GM19099 (cell line): Measurements from ENCODE around the gene DIS3L2.

Source experiments
- POLR2A ChIP-seq: IDR thresholded peaks from 3 replicates; pipeline ENCODE4 v1.6.1; 2011; ENCODE audit warnings: low read depth; ENCODE audit not compliant: insufficient read length; ENCODE audit errors: extremely low read depth

Gene DIS3L2

DNA sequence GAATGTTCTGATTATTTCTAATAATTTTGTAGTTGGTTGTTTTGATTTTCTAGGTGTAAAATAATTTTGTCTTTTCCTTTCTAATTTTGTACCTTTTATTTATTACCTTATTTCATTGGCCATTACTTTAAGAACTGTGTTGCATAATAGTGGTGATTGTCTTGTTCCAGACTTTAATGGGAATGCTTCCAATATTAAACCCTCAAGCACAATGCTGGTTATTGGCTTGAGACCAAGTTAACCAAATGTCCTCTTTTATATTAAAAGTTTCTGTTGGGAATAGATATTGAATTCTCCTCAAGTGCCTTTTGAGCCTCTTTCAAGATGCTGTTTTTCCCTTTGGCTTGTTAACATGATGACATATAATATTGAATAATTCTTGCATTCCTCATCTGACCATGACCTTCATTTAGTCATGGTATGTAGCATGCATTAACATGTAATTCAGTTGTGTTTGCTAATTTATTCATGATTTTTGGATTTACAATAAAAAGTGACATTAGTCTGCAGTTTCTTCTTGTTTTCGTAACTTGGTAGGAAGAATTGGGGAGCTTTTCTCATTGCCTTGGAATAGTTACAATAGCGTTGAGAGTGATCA is 141.7 kb downstream of the DIS3L2 start:
- no peak for TF ChIP-seq POLR2A

DNA sequence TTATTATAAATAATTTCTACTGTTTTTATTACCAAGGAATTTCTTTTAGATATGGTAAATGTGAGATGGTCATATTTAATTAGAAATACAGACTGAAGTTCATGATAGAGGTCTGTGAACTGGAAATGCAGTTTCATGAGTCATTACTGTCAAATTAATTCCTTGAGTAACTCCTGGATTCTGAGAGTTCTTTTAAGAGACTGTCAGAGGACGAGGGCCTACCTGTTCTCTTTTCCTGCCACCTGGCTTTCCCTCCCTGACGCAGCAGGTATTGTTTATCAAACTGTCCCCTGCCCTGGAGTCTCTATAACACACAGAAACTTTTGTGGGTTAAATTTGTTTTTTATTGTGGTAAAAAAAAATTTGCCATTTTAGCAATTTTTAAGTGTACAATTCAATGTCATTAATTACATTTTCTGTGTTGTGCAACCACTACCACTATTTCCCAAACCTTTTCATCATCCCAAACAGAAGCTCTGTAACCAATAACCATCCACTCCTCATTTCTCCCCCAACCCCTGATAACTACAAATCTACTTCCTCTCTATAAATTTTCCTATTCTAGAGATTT is 142.6 kb downstream of the DIS3L2 start:
- TF ChIP-seq POLR2A, result no peak

DNA sequence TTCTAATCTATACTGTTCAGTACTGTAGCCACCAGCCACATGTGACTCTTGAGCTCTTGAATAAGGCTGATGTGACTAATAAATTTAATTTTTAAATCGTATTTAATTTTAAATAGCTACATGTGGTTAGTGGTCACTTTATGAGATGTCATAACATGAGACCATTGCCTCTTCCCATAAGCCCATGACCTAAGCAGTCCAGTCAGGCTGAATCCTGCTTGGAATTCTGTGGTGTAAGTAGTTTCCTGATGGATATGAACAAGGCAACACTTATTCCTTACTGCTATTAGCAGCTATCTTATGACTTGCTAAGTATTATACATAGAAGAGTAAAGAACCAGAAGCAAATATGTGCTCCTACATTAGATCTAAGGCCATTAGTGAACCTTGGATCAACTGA is 150.0 kb downstream of the DIS3L2 start:
- TF ChIP-seq POLR2A, result no peak

DNA sequence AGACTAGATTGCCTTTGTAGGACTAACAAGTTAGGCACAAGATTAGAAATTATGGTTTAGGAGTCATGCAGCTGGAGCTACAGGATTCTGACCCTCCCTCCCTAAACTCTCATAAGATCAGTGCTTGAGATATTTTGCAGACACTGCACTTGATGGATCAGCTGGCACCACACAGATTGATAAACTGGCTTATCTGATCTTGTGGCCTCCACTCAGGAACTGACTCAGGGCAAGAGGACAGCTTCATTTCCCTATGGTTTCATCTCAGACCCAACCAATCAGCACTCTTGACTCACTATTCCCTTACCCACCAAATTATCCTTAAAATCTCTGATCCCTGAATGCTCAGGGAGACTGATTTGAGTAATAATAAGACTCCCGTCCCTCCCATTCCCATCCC is 152.3 kb downstream of the DIS3L2 start:
- no peak for TF ChIP-seq POLR2A

DNA sequence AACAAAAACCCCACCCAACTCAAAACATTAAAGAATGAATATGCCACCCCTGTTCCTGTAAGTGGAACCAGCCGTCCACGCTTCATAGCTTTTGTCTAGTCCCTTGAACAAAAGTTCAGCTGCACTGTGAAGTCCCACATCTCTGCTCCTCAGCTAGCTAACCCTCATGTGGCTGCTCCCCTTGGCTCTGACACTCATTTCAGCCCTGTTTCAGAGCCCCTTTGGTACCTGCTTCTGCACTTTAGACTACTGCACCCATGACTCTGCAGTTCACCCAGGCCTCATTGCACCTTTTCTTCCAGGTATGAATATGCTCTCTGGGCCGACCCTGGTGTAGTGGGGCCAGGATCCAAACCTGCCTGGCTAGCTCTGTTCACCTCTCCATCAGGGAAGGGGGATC is 155.3 kb downstream of the DIS3L2 start:
- TF ChIP-seq POLR2A, result no peak

DNA sequence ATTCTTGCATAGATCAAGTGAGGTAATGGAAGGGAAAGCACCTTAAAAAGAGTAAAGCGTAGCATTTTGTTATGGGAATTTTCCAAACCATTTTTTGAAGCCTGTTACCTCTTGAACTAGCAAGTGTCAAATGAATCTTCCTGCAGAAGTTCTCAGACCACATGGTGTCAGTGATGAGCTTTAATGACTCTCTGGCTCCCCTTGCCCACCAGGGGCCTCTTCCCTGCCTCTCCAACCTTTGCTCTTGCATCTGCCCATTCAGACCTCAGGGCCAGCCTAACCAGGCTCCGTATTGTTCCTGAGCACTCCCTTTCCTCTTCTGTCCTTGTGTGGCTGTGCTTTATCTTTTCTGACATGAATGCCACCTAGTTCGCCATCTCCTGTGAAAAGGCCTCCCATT is 155.9 kb downstream of the DIS3L2 start:
- TF ChIP-seq POLR2A, result no peak

DNA sequence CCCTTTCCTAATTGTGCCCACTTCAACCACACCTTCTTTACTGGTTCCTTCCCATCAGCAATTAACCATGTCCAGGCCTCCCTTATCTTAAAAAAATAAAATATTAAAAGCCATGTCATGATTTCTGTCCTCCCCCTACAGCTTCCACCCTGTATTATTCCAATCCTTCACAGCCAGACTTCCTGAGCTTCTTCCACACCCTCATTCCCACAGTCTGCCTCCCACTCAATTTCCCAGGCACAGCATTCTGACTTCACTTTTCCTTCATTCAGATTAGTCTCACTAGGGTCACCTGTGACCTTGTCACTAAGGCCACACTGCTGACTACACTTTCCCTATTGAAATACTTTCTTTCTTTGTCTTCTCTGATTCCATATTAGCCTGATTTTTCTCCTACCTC is 159.4 kb downstream of the DIS3L2 start:
- TF ChIP-seq POLR2A, result no peak

DNA sequence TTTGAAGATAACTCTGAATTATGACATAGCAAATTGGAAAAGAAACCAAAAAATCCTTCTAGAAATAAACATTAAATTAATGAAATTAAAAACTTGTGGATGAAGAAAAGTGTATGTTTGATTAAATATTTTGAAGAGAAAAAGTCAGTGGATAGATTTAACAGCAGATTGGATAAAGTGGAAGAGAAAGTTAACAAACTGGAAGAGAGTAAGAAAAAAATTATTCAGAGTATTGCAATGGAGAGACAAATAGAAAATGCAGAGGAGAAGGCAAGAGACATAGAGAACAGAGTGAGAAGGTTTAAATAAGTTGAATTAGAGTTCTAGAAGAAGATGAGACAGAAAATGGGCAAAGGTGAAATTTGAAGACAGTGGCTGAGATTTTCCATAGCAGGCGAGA is 162.8 kb downstream of the DIS3L2 start:
- TF ChIP-seq POLR2A, result no peak

DNA sequence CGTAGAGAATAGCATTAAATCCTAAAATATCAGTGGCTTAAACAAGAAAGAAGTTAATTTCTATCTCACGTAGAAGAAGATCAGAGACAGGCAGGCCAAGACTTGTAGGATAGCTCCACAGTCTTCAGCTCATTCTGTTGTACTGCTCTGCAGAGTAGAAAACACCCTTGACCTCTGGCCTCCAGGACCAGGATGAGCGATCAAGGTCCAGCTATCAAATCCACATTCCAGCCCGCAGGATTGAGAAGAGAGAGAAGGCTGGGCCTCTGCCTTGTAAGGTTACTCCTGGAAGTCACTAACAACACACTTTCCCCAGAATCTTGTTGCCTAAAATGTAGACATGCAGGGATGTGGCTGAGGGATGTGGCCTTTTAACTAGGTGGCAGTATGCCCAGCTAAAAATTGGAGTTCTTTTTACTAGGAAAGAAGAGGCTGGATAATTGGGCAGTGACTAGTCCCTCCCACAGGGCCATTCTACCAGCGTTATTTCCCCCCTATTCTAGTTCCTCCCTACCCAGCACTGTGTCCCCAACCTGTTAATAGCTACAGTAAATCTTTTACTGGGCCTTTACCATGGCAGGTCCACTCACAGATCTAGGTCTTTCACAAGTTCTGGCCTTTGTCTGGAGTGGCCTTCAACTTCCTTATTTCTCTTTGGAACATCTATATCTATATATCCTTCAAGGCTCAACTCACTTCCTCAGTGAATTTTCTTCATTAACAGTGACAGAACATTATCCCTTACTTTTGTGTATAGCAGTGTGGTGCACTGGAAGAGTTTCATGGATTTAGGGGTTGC is 165.0 kb downstream of the DIS3L2 start:
- TF ChIP-seq POLR2A, result no peak

DNA sequence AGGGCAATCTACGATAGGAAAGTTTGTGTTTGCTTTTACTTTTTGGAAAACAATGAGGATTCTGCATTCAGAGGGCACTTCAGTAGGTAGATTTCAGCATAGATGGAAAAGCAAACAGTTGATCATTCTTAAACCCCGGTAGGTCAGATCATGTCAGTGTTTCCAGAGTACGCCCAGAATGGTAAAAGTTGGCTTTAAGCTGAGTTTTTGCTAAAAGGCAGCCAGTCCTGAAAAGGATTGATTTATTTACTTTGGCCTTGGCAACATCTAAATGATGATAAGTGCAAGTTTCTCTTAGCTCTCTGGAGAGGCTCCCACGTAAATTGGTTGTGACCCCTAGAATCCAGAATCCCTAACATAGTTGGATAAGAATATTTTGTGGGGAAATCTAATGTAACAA is 168.0 kb downstream of the DIS3L2 start:
- TF ChIP-seq POLR2A, result no peak

DNA sequence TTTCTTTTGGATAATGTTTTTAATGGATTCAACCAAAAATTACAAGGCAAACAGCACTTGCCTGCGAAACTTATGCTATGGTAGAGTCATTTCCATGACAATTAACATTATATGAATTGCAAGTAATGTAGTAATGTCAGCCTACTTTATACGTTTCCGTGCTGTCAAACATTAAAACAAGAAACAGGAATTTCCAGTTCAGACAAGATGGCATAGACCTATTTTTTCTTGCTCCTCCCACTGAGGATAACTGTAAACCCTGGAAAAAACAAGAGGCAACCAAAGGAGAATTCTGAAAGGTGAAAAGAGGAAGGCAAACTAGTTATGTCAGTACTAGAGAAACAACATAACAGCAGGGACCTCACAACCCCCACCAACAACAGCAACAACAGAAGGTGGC is 170.7 kb downstream of the DIS3L2 start:
- TF ChIP-seq POLR2A, result no peak

DNA sequence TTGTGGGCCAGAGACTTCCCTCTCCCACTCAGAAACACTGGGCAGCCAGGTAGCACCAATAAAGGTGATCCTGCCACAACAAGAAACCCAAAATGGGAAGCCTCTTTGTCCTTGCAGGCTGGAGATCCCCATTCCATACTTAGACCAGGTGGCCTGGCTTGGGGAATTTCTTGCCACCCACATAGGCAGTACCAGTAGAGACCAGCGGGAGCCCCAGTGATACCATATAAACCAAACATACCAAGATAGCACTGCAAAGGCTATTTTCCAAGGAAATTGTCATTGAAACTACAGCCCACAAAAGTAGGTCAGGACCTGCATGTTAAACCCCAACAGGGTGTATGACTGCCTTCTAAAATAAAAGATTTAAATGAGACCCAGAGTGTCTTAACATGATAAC is 171.6 kb downstream of the DIS3L2 start:
- no peak for TF ChIP-seq POLR2A

DNA sequence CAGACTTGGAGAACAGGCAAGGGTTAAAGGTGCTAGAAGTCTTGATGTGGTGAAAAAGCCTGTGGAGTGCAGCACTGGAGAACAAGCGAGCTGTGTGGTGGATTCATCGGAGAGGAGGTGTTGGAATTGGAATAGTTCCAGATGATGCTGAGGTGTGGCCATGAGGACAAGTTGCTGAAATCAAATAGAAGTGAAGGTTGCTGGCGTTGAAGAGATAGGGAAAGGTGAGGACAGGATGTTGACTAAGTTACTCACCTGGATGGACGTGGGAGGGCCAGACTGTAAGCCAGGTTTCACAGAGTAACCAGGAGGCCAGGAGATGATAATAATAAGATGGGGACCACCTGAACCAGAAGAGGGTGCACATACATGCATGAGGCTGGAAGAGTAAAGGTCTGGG is 173.4 kb downstream of the DIS3L2 start:
- TF ChIP-seq POLR2A, result no peak

DNA sequence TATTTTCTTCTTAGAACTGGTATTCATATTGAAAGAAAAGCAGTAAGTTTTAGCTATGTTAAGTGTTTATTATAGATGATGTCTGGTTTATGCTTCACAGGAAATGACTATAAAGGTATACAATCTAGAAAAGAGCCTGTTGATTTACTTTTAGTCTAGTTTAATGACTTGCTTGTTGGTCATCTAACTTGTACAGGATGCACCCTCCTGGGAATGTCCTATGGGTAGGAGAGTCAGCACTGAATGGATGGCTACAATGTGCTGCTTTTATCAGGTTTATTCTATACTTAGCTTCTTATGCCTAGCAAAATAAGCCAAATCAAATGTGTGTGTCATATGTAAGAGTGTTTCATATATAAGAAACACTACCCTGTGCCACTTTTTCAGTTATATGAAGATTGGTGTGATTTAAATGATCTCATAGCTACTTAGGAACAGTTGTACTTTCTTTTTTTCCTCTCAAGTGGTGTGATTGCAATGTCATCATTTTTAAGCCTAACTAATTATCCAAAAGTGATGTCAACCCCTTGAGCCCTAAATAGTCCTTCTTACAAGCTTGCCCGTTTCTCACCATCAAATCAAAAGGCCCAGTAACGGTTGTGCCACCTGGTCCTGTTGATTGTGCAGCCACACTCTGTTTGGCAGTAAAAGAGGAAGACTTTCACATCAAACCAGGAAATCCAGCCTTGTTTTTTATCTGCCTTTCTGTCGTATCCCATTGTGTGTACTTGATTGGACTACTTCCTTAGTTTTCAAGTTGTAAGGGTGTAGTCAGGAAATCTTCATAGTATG is 176.0 kb downstream of the DIS3L2 start:
- TF ChIP-seq POLR2A, result no peak

DNA sequence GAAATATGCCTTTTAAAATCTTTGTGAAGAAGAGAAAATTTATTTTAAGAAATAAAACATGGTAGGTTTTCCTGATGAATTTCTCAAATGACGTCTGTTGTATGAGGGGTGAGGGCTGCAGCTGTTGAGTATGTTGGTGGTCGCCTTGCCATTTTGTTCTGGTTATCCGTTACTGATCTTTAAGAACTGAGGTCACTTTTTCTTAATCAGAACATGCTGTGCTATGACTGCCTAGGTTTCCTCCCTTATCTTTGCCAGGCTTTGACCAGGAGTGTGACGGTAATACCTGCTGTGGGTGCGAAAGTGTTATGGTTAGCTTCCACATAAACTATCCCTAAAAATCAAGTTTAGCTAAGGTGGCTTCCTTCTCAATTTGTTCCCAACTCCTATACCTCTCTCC is 176.9 kb downstream of the DIS3L2 start:
- TF ChIP-seq POLR2A, result no peak
